GM23338 (cell line): ENCODE data around the gene CRTC1. TPM values are rescaled to one million over a fixed set of nuclear protein-coding genes. Genes with fewer than 3 reads are reported as not detected.

Experiments
- ATAC-seq: fragments of 200-7000 bp; cut with Tn5 transposase; 3 replicates; pipeline ENCODE4 v1.9.1; 2020
- DNase-seq: peaks from one replicate; pipeline ENCODE4 v3.0.0-alpha.2; 2015; ENCODE audit warnings: low spot score
- H2AFZ ChIP-seq: fragments of 200-600 bp; sonication (generic); 2 replicates; pipeline ENCODE4 v1.8.0; 2016; ENCODE audit warnings: antibody characterized with exemption, mild to moderate bottlenecking, moderate library complexity
- H3F3A ChIP-seq: fragments of 200-600 bp; sonication (generic); replicated peaks from 2 replicates; pipeline ENCODE4 v1.8.0; 2017; ENCODE audit warnings: antibody characterized with exemption, mixed run types, low read depth
- H3K27ac ChIP-seq: fragments of 200-600 bp; sonication (generic); 2 replicates; pipeline ENCODE4 v1.6.1; 2016; ENCODE audit warnings: low read depth
- H3K27me3 ChIP-seq: fragments of 200-600 bp; sonication (generic); 2 replicates; pipeline ENCODE4 v1.8.0; 2016; ENCODE audit warnings: mild to moderate bottlenecking, mixed run types, moderate library complexity; ENCODE audit not compliant: insufficient read depth
- H3K36me3 ChIP-seq: fragments of 200-600 bp; sonication (generic); 2 replicates; pipeline ENCODE4 v1.8.0; 2016; ENCODE audit warnings: mild to moderate bottlenecking; ENCODE audit not compliant: insufficient read depth
- H3K4me1 ChIP-seq: fragments of 200-600 bp; sonication (generic); 2 replicates; pipeline ENCODE4 v1.8.0; 2016; ENCODE audit warnings: mild to moderate bottlenecking, moderate library complexity; ENCODE audit not compliant: insufficient read depth
- H3K4me2 ChIP-seq: fragments of 200-600 bp; sonication (generic); 2 replicates; pipeline ENCODE4 v1.7.1; 2017; ENCODE audit warnings: mixed run types
- H3K4me3 ChIP-seq: fragments of 200-600 bp; sonication (generic); 2 replicates; pipeline ENCODE4 v1.6.1; 2016; ENCODE audit warnings: mixed run types
- H3K79me2 ChIP-seq: fragments of 200-600 bp; sonication (generic); replicated peaks from 2 replicates; pipeline ENCODE4 v1.8.0; 2017; ENCODE audit warnings: mild to moderate bottlenecking; ENCODE audit not compliant: insufficient read depth
- H3K9me2 ChIP-seq: fragments of 200-600 bp; sonication (generic); 2 replicates; pipeline ENCODE4 v1.8.0; 2017; ENCODE audit not compliant: insufficient read depth
- H4K20me1 ChIP-seq: fragments of 200-600 bp; sonication (generic); replicated peaks from 2 replicates; pipeline ENCODE4 v1.8.0; 2017; ENCODE audit warnings: mild to moderate bottlenecking; ENCODE audit not compliant: insufficient read depth
- H3K27ac Mint-ChIP-seq: 2 replicates; pipeline ENCODE4 v1.8.0; 2020; ENCODE audit warnings: inconsistent platforms, mild to moderate bottlenecking, moderate library complexity, mixed read lengths
- H3K27me3 Mint-ChIP-seq: 3 replicates; pipeline ENCODE4 v1.8.0; 2022; ENCODE audit warnings: low read depth, mild to moderate bottlenecking, moderate library complexity, mixed read lengths, inconsistent platforms; ENCODE audit not compliant: insufficient read depth, poor library complexity
- H3K36me3 Mint-ChIP-seq: 3 replicates; pipeline ENCODE4 v1.8.0; 2021; ENCODE audit warnings: low read depth, mild to moderate bottlenecking, inconsistent platforms, moderate library complexity, mixed read lengths
- H3K4me1 Mint-ChIP-seq: 3 replicates; pipeline ENCODE4 v1.8.0; 2020; ENCODE audit warnings: mild to moderate bottlenecking, inconsistent platforms, mixed read lengths
- H3K4me3 Mint-ChIP-seq: 3 replicates; pipeline ENCODE4 v1.8.0; 2021; ENCODE audit warnings: moderate library complexity, mild to moderate bottlenecking, inconsistent platforms, mixed read lengths
- H3K9me3 Mint-ChIP-seq: 3 replicates; pipeline ENCODE4 v1.8.0; 2020; ENCODE audit warnings: moderate library complexity, mild to moderate bottlenecking, inconsistent platforms, mixed read lengths
- CREB1 ChIP-seq: fragments of 250-450 bp; sonication (Bioruptor Pico); IDR thresholded peaks from 2 replicates; pipeline ENCODE4 v1.5.0; 2020; ENCODE audit warnings: low read depth, mild to moderate bottlenecking, moderate library complexity
- CTCF ChIP-seq, 2 experiments: fragments of 200-600 bp in 1 of 2; sonication (generic) in 1 of 2; conservative IDR thresholded peaks; 2 replicates each; pipeline versions ENCODE4 v1.5.1 to v1.6.1; 2016 to 2017; ENCODE audit warnings: antibody characterized with exemption in 2 of 2, low read depth in 2 of 2, mild to moderate bottlenecking in 2 of 2, moderate library complexity in 1 of 2
- ETS1 ChIP-seq: IDR thresholded peaks from 2 replicates; pipeline ENCODE4 v1.6.1; 2016; ENCODE audit warnings: antibody characterized with exemption
- EZH2 ChIP-seq: fragments of 200-600 bp; sonication (generic); IDR thresholded peaks from one replicate; pipeline ENCODE4 v1.8.0; 2017; ENCODE audit warnings: antibody characterized with exemption, mild to moderate bottlenecking, low read depth; ENCODE audit not compliant: unreplicated experiment
- EZH2phosphoT487 ChIP-seq: fragments of 200-600 bp; sonication (generic); IDR thresholded peaks from one replicate; pipeline ENCODE4 v1.8.1; 2018; ENCODE audit warnings: antibody characterized with exemption; ENCODE audit not compliant: unreplicated experiment
- JUNB ChIP-seq: IDR thresholded peaks from one replicate; pipeline ENCODE4 v1.6.1; 2016; ENCODE audit warnings: antibody characterized with exemption; ENCODE audit not compliant: unreplicated experiment
- NANOG ChIP-seq: IDR thresholded peaks from 2 replicates; pipeline ENCODE4 v1.6.1; 2016; ENCODE audit warnings: antibody characterized with exemption, borderline replicate concordance
- POLR2AphosphoS5 ChIP-seq: IDR thresholded peaks from 2 replicates; pipeline ENCODE4 v1.6.1; 2016; ENCODE audit warnings: antibody characterized with exemption, low read depth
- REST ChIP-seq: IDR thresholded peaks from one replicate; pipeline ENCODE4 v1.6.1; 2018; ENCODE audit warnings: antibody characterized with exemption; ENCODE audit not compliant: unreplicated experiment
- STAT1 ChIP-seq: IDR thresholded peaks from one replicate; pipeline ENCODE4 v1.6.1; 2016; ENCODE audit warnings: antibody characterized with exemption; ENCODE audit not compliant: unreplicated experiment
- ZNF114 ChIP-seq: fragments of 250-450 bp; sonication (Bioruptor Pico); IDR thresholded peaks from 2 replicates; pipeline ENCODE4 v1.5.0; 2020; ENCODE audit warnings: mild to moderate bottlenecking, moderate library complexity
- ZNF331 ChIP-seq: fragments of 250-450 bp; sonication (Bioruptor Pico); IDR thresholded peaks from 2 replicates; pipeline ENCODE4 v1.5.0; 2020; ENCODE audit warnings: low read depth, mild to moderate bottlenecking, moderate library complexity
- ZNF462 ChIP-seq: fragments of 250-450 bp; sonication (Bioruptor Pico); IDR thresholded peaks from 2 replicates; pipeline ENCODE4 v1.5.0; 2020; ENCODE audit warnings: mild to moderate bottlenecking, moderate library complexity
- polyA plus RNA-seq: library from polyadenylated mRNA; unstranded; fragments of >200 nt; fragmentation: Nextera tagmentation; extraction: Ambion mirVana; gene quantifications from 2 replicates; pipeline ENCODE4 v1.2.1, GENCODE V29; 2016
- total RNA-seq: library from RNA; depleted of rRNA; stranded (reverse); fragments of >200 nt; shearing (Covaris generic); gene quantifications from 2 replicates; pipeline ENCODE4 v1.2.3, GENCODE V29; 2014

The CRTC1 gene
- total and polyA plus RNA-seq, 2 experiments from 2014 or later, result 5.4 to 8.4 TPM

GRCh38 chr19:18682807-18683108 lies 722 bp upstream of the CRTC1 start:
- peak overlapping the region; percentile 12; the same call in 1 of the 2 replicates for H3K27ac Mint-ChIP-seq
- no peaks in the 10 kb centered on the region; the same call in 2 of the 3 replicates for H3K36me3 Mint-ChIP-seq
- H3K79me2 ChIP-seq, result peaks cover 35% of the 10 kb centered on the region
- H3F3A ChIP-seq, result 0 out of 2 replicates have a peak, but pooled peaks cover 14% of the 10 kb centered on the region
- H3K4me1 ChIP-seq, result peaks cover 18% of the 10 kb centered on the region
- no peaks in the 10 kb centered on the region; the same call in 1 of the 2 replicates for H4K20me1 ChIP-seq
- H3K9me3 Mint-ChIP-seq, result no peaks in the 10 kb centered on the region
- no peaks in the 10 kb centered on the region for H3K36me3 ChIP-seq
- H3K4me3 Mint-ChIP-seq, result peak overlapping the region; percentile 81
- H3K9me2 ChIP-seq, result no peaks in the 10 kb centered on the region
- peak overlapping the region; percentile 84 for H3K4me3 ChIP-seq
- peaks cover 31% of the 10 kb centered on the region for H3K27me3 Mint-ChIP-seq
- H3K27me3 ChIP-seq, result no peaks in the 10 kb centered on the region
- no peak overlapping the region for H3K27ac ChIP-seq
- ATAC-seq, result no peak
- H2AFZ ChIP-seq, result peak overlapping the region; percentile 87; the same call in 1 of the 2 replicates
- H3K4me2 ChIP-seq, result peak overlapping the region; percentile 87
- TF ChIP-seq JUNB, result no peak
- no peak for TF ChIP-seq EZH2
- no peak for TF ChIP-seq CTCF (conservative IDR thresholded peaks at IDR 0.05; ENCODE audit: low read depth in 2 of 2)
- no peak for TF ChIP-seq ZNF331 (CRISPR knock-in tag)
- no peak for TF ChIP-seq NANOG
- no peak for TF ChIP-seq REST
- no peak for TF ChIP-seq ZNF462 (CRISPR knock-in tag)
- TF ChIP-seq ETS1, result no peak
- TF ChIP-seq ZNF114, result no peak
- no peak for TF ChIP-seq CREB1 (CRISPR knock-in tag)
- TF ChIP-seq POLR2AphosphoS5, result no peak
- no peak for TF ChIP-seq EZH2phosphoT487
- no peak for TF ChIP-seq STAT1
- DNase-seq, result no peak
- peaks cover 12% of the 10 kb centered on the region for H3K4me1 Mint-ChIP-seq
